Fibroblast of upper back skin (primary cell): Measurements from ENCODE around the gene CGNL1.

Source experiments
- DNase-seq: peaks from one replicate; pipeline ENCODE4 v3.0.0-alpha.2; 2013

Gene CGNL1, protein sequence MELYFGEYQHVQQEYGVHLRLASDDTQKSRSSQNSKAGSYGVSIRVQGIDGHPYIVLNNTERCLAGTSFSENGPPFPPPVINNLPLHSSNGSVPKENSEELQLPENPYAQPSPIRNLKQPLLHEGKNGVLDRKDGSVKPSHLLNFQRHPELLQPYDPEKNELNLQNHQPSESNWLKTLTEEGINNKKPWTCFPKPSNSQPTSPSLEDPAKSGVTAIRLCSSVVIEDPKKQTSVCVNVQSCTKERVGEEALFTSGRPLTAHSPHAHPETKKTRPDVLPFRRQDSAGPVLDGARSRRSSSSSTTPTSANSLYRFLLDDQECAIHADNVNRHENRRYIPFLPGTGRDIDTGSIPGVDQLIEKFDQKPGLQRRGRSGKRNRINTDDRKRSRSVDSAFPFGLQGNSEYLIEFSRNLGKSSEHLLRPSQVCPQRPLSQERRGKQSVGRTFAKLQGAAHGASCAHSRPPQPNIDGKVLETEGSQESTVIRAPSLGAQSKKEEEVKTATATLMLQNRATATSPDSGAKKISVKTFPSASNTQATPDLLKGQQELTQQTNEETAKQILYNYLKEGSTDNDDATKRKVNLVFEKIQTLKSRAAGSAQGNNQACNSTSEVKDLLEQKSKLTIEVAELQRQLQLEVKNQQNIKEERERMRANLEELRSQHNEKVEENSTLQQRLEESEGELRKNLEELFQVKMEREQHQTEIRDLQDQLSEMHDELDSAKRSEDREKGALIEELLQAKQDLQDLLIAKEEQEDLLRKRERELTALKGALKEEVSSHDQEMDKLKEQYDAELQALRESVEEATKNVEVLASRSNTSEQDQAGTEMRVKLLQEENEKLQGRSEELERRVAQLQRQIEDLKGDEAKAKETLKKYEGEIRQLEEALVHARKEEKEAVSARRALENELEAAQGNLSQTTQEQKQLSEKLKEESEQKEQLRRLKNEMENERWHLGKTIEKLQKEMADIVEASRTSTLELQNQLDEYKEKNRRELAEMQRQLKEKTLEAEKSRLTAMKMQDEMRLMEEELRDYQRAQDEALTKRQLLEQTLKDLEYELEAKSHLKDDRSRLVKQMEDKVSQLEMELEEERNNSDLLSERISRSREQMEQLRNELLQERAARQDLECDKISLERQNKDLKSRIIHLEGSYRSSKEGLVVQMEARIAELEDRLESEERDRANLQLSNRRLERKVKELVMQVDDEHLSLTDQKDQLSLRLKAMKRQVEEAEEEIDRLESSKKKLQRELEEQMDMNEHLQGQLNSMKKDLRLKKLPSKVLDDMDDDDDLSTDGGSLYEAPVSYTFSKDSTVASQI

DNA sequence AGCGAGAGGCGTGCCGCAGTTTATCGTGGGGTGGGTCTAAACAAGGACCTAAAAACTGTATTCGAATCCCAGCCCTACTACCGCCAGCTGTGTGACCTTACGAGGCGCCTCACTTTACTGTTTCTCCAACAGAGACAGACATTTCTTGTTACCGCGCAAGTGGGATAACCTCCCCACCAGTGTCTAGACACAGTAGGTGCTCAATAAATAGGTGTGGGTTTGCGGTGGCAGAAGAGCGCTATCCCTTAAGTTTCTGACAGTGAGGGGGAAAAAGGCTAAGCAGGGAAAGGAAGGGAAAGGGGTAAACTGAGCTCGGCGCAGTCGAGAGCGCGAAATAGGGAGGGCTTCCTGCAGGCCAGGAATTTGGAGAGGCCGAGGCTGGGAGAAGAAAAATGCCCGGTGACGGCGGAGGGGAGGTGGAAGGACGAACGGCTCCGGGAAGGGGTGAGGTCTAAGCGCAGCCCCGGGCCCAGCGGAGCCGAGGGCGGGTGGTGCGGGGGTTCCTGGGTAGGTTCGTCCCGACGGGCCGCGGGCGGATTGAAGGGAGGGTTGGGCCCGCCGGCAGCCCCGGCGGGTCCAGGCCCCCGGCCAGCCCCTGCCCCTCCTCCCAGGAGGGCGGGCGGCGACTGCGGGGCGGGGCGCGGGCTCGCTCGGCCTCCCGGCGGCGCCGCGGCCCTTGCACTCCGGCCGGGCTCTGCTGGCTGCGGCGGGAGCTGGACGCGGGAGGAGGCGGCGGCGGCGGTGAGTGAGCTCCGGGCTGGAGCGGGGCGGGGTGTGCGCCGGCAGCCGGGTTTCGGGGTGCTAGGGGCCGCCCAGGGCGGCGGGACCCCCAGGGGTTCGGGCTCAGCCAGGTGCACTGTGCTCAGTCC is at the start of gene CGNL1:
CGNL1 (plus strand) TSS at position 679 of the 869 bp plus-strand sequence. CDS start 61,495 bp downstream, outside the sequence.
- DNase-seq, result peak; percentile 19

DNA sequence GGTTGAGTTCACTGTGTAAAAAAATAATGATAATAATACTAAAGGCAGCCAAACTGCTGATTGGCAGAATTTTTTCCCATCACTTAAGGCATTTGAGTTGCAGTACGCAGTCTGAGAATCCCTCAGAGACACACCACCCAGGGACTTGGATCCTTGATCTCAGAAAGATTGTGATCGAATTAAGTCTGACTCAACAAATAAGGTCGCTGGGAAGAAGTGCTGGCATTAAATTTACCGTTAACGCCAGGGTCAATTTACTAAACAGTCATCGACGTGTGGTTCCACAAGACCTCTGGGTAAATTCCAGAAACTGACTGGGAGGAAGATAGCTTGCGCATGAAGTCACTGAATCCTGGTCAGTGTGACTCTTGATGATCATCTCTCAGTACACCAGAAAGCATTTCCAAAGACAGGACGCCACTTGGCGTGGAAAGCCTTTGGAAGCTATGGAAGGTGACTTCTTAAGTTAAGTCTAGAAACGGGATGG is 48.3 kb upstream of the CGNL1 start:
- peak; percentile 85 for DNase-seq

DNA sequence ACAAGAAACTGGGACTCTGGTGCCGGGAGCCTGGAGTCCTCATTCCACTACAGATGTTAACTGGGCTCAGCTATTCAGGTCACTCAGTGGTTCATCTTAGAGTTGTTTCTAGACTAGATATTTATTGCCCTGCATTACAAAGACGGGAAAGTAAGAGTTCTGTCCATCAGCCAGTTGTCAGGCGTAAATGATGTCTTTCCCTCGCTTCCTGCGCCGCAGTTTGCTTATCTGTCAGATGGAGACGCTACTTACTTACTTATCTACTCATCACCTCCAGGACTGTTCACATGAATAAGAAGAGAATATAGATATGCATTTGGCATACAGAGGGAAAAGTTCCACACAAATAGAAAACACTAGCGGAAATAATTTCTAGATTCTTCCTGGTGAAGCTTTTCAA is 47.8 kb upstream of the CGNL1 start:
- no peak for DNase-seq

DNA sequence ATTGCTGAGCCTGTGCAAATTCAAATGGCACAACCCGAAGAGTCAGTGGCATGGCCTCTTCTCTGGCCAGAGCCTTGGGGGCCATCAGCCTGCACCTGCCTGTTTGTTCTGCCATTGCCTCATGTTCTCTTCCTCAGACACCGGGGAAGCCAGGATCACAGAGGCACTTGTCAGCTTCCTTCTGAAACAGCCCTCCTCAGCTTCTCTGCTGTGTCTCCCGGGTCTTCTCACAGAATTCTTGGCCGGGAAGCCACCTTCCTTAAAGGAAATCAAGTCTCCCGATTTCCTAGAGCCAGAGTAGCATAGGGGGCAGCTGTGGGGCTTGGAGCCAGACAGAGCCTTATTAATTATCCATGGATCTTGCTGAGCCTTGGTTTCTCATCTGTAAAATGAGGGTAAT is 47.4 kb upstream of the CGNL1 start:
- no peak for DNase-seq

DNA sequence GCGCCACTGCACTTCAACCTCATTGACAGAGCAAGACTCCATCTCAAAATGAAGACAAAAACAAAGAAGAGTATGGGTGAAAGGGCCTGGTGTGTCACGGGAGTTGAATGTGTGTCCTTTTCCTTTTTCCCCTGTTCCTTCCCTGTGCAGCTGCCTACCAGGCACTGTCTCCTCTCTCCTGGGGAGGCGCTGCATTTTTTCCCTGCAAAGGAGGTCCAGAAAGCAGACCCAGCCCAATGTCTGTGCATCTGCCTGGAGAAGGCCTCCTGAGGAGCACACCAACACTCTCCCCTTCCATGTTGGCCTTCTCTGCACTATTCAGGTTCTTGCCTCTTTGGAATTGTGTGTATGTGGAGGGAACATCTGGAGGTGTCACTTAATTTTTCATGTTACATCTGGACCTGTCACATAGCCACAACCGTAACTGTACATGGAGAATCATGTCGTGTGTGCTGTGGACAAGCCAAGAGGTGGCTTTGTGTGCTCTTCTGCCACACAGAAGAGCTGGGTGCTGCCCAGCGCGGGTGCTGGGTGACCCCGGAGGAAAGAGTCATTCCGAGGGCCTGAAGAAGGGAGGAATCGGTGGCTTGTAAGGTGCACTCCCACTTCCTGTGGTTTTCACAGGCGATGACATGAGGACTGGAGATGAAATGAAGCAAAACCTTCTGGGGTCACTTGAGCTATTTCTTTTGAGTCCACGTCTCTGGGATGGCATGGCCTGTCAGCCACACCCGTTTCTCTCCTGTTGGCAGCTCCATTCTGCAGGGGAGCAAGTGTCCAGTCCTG is 46.5 kb upstream of the CGNL1 start:
- DNase-seq, result no peak

DNA sequence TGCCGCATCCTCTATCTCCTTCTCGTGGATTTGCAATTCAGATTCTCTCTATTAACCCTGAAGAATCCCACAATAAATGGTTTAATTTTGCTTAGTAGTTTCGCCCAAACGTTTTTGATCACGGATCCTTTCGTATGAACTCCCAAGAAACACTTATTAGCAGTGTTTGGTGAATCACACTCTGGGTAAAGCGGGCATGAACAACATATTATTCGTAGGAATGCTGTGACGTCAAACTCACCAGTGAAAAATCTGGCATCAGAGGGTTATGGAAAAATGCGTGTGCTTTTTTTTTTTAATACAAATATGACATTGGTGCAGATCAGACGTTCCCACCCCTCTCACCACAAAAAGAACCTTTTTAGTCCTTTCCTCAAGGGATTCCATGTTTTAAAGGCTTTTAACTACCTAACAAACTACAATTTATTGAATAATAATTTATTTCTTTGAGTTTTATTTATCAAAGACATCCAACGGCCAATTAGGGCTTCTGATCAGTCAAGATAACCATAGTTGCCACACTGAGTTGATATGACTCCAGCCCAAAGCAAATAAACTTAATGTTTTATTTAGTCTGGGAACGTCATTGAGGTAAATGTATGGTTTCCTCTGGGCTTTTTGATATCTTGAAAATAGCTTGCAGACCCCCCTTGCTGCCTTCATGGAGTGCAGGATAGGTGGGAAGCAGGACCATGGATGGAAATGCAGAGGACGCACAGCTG is 45.5 kb upstream of the CGNL1 start:
- DNase-seq, result peak; percentile 37

DNA sequence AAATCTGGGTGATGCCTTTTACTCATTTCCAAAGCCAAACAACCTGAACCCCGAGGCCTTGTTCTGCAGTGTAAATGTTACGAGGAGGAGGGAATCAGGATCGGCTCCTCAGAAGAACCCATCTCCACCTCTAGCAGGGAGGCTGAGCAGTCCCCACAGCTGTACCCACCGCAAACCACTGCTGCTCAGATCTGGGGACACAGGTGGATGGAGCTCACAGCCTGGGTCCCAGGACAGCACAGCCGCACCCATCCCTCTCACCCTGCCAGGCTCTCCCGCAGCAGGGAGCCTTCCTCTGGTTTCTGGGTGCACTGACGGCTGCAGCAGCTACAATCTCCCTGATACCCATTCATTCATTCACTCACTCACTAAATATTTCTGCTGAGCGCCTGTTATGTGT is 44.0 kb upstream of the CGNL1 start:
- no peak for DNase-seq

DNA sequence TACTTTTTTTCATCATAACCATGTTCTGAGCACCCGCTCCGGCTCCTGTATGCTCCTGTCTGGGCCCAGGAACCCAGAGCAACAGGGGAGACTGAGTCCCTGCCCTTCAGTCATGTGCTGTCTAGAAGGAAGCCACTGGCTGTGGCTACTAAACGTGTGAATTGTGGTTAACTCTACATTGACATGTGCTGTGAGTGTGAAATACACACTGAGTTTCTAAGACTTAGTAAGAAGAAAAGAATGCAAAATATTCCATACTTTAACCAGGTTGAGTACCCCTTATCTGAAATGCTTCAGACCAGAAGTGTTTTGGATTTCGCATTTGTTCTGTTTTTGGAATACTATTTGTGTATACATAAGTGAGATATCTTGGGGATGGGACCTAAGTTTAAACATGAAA is 42.8 kb upstream of the CGNL1 start:
- peak; percentile 62 for DNase-seq

DNA sequence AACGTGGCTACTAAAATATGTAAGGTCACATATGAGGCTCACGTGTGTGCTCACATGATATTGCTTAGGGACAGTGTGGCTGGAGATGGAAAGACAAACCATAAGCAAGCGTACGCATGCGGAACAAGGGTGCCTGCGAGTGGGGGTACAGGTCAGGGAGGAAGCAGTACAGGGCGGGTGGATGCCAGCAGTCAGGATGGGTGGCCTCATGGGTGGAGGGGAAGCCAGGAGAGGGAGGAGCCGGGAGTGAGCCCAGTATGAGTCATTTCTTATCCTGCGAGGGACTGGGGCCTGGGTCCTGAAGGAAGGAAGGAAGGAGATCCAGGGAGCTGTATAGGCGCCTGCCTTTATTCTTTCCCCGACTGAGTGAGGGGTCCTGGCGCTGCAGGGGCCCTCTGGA is 42.0 kb upstream of the CGNL1 start:
- DNase-seq, result no peak

DNA sequence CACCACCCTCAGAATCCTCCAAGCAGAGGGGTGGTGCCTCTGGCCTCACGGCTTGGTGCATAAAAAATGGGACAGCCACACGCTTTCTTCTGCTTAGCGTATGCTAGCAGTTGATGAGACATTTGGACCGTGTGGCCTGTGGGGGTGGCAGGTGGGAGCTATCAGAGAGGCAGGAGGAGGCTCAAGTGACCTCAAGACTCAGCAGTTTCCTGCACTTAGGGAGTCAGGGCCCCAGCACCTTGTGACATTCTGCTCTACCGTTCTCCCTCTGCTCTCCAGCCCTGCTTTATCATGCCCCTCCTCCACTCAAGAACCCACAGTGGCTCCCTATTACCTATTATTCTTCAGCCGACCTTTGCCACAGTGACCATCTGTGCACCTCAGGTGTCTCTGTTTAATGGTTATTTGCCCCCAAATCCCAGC is 41.0 kb upstream of the CGNL1 start:
- no peak for DNase-seq

DNA sequence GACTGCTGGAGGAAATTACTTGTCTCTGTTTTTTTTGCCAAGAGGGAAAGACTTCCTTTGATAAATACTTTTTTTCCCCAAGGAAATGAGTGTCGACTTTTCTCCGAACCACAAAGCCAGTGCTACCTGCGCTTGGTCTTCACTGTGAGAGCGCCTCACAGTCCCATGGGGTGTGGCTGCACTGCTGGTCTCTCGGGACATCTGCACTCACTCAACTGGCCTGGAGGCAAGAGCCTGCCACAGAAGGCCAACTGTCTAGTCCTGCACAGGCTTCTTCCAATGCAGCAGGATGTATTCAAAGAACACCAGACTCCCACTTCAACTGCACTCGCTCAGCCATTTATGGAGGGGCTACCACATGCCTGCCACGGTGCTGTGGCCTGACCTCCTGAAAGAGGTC is 40.6 kb upstream of the CGNL1 start:
- no peak for DNase-seq

DNA sequence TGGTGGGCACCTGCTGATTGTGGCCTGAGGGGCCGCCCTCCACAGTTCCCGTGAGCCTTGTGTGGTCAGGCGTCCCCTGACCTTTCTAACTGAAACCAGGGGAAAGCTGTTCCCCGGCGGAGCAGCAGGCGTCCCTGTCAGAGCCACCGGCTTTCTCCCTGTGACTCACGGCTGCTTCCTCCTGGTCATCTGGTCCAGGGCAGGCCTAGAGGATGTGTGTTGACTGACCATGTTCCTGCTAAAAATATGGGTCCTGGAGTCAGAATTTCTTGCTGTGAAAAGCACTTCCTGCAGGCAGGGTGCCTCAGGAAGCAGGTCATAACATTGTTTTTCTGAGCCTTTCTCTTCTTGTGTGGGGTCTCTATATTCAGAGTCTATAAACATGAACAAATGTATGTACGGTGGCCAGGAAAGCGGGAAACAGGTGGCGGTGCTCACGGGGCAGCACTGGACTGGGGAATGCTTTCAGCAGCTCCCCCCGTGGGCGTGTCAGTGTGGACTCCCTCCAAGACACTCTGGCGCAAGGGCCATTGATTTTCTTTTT is 38.4 kb upstream of the CGNL1 start:
- no peak for DNase-seq

DNA sequence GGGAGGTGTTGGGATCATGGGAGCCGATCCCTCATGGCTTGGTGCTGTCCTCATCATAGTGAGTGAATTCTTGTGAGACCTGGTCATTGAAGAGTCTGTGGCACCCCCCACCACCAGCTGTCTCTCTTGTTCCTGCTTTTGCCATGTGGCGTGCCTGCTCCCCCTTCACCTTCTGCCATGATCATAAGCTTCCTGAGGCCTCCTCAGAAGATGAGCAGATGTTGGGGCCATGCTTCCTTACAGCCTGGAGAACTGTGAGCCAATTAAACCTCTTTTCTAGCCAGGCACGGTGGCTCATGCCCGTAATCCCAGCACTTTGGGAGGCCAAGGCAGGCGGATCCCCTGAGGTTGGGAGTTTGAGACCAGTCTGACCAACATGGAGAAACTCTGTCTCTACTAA is 37.0 kb upstream of the CGNL1 start:
- no peak for DNase-seq

DNA sequence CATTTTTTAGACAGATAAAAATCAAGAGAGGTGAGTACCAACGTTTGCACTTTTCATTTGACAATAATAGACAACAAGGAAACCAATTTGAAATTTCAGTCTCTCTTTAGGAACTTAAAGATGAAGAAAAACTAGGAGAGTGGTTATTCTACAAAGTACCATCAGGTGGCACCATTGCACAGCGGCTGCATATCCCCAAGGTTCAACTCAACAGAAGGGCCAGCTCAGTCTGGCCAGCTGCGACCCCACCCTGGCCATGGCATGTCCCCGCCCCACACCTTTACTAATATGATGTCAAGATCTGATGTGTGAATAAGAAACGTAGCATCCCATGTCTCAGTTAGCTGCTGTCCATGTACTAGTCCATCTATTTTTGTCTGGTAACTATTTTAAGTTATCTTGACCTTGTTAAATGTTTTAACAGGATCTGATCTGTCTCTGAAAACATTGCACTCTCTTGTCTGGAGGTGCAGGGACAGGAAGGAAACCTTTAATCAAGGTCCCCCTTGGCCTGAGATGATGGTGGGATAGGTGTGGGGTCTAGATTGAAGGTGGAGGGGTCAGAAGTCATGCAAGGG is 35.5 kb upstream of the CGNL1 start:
- peak; percentile 54 for DNase-seq

DNA sequence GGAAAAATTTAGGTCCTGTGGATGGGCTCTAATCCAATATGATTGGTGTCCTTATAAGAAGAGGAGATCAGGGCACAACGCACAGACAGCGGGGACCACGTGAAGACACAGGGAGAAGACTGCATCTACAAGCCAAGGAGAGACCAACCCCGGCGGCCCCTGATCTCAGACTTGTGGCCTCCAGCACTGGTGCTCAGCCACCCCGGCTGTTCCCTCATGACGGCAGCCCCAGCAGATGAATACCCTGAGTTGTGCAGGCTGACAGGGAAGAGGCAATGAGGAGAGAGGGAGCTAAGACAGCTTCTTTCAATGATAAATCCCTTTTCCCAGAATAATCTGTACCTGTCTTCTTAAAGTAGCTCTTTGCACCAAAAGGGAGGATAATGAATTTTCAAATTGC is 33.3 kb upstream of the CGNL1 start:
- no peak for DNase-seq

DNA sequence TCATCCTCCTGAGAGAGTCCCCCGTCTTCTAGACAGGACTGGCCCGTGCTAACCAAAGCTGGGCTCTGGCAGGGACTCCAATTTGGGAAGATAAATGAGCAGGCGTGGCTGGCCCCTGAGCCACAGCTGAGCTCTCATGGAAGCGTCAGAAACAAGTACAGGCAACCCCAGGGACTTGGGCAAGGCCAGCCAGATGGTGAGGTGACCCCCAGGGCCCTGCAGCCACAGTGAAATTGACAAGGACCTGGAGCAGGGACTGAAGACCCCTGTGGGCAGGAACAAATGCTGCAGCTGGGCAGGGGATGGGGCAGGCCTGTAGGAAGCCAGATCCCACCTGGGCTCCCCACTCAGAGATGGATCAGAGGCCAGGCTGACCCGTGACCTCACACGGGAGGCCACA is 32.8 kb upstream of the CGNL1 start:
- no peak for DNase-seq

DNA sequence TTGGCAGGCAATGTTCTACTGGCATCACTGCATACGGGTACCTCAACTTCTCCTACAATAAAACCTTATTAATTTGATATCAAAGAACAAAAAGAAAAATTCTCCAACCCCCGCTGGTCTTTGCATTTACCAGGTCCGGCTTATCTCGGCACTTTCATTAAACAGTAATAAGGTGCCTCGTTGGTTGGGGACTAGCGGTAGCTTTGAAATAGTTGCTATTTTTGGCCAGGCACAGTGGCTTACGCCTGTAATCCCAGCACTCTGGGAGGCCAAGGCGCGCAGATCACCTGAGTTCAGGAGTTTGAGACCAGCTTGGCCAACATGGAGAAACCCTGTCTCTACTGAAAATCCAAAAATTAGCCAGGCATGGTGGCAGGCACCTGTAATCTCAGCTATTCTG is 32.0 kb upstream of the CGNL1 start:
- no peak for DNase-seq

DNA sequence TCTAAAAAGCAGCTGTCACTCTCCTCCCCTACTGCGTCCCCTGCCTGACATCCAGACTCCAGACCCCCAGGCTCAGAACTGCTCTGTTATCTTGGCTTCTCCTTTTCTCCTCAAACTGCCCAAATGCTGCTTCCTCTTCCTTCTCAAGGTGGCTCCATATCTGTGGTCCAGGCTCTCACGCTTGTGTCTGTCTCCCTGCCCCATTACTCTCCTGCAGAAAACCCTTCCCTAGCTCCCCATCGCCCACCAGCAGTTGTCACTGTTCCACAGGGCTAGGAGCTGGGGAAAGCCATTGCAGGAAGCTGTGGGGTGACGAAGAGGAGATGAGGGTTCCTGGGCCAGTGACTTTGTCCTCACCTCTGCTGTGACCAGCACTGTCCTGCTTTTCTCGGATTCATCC is 30.7 kb upstream of the CGNL1 start:
- no peak for DNase-seq

DNA sequence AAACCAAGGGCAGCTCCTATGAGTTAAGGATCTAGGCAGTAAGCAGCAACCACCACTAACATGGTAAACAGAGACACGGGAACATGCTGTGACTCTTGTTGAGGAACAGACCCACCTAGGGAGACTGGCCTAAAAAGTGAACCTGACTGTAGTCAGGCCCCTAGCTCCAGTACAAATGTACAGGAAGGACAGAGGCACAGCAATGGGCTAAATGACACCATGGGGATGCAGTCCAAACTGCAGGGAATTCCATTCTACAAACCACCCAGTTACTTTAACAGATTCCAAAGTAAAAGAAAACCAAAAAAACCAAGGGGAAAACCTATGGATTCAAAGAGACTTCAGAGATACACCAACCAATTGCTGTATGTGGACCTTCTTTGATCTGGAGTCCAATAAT is 28.2 kb upstream of the CGNL1 start:
- no peak for DNase-seq
